ENCODE data around the gene PTPRK. TPM values are rescaled to one million over a fixed set of nuclear protein-coding genes. Genes with fewer than 3 reads are reported as not detected.

PTPRK gene
- total and polyA plus RNA-seq, 2 experiments from 2014 or later = 26.9 to 56.4 TPM

DNA sequence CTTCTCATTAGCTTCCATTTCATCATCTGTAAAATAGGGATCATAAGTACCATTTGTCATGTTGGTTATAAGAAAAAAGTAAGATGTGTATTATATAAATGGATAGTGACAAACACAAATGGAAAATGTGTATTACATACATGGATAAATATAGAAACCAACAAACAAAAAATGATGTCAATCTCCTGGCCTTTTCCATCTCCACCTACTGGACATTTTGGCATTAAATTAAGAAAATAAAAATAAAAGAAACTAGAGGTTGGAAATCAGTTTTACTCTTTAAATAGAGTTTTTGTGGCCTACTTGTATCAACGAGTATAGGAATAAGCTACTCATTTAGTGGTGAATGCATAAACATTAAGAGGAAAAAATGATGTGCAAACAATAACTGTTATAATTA, 552.0 kb downstream of the PTPRK start (continued):
- TF ChIP-seq STAT1 (IDR thresholded peaks at IDR 0.05; ENCODE audit: unreplicated experiment) = no peak
- TF ChIP-seq, protein P1, sequence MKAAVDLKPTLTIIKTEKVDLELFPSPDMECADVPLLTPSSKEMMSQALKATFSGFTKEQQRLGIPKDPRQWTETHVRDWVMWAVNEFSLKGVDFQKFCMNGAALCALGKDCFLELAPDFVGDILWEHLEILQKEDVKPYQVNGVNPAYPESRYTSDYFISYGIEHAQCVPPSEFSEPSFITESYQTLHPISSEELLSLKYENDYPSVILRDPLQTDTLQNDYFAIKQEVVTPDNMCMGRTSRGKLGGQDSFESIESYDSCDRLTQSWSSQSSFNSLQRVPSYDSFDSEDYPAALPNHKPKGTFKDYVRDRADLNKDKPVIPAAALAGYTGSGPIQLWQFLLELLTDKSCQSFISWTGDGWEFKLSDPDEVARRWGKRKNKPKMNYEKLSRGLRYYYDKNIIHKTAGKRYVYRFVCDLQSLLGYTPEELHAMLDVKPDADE (IDR thresholded peaks at IDR 0.05) = no peak

DNA sequence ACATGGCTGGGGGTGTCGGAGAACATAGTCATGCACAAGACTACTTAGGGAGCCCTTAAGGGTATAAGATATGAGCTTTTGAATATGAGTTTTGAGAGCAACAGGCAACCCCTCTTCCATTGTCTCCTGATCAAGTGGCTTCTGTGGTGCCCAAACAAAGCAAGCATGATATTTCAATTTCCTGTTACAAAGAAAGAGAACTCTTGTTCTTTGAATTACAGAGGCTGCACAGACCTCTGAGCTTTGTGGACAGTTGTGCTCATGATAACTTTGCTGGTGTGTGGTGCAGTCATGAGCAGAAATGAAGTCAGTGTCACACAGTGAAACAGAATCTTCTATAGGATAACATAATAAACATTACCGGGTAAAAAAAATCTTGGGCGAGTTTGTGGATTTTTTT, 552.7 kb downstream of the PTPRK start:
- H3K27me3 Mint-ChIP-seq (ENCODE audit: insufficient read depth, low read depth, poor library complexity) = no peaks in the 10 kb centered on the region
- no peak overlapping the region for H3K27ac Mint-ChIP-seq
- no peak overlapping the region for H3K27ac ChIP-seq (ENCODE audit: low read depth)
- H3K79me2 ChIP-seq (replicated peaks; ENCODE audit: insufficient read depth) = no peaks in the 10 kb centered on the region
- H3K4me3 Mint-ChIP-seq = no peak overlapping the region
- TF ChIP-seq, protein P2, sequence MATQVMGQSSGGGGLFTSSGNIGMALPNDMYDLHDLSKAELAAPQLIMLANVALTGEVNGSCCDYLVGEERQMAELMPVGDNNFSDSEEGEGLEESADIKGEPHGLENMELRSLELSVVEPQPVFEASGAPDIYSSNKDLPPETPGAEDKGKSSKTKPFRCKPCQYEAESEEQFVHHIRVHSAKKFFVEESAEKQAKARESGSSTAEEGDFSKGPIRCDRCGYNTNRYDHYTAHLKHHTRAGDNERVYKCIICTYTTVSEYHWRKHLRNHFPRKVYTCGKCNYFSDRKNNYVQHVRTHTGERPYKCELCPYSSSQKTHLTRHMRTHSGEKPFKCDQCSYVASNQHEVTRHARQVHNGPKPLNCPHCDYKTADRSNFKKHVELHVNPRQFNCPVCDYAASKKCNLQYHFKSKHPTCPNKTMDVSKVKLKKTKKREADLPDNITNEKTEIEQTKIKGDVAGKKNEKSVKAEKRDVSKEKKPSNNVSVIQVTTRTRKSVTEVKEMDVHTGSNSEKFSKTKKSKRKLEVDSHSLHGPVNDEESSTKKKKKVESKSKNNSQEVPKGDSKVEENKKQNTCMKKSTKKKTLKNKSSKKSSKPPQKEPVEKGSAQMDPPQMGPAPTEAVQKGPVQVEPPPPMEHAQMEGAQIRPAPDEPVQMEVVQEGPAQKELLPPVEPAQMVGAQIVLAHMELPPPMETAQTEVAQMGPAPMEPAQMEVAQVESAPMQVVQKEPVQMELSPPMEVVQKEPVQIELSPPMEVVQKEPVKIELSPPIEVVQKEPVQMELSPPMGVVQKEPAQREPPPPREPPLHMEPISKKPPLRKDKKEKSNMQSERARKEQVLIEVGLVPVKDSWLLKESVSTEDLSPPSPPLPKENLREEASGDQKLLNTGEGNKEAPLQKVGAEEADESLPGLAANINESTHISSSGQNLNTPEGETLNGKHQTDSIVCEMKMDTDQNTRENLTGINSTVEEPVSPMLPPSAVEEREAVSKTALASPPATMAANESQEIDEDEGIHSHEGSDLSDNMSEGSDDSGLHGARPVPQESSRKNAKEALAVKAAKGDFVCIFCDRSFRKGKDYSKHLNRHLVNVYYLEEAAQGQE (IDR thresholded peaks at IDR 0.05; ENCODE audit: unreplicated experiment) = no peak
- TF ChIP-seq, protein P3, sequence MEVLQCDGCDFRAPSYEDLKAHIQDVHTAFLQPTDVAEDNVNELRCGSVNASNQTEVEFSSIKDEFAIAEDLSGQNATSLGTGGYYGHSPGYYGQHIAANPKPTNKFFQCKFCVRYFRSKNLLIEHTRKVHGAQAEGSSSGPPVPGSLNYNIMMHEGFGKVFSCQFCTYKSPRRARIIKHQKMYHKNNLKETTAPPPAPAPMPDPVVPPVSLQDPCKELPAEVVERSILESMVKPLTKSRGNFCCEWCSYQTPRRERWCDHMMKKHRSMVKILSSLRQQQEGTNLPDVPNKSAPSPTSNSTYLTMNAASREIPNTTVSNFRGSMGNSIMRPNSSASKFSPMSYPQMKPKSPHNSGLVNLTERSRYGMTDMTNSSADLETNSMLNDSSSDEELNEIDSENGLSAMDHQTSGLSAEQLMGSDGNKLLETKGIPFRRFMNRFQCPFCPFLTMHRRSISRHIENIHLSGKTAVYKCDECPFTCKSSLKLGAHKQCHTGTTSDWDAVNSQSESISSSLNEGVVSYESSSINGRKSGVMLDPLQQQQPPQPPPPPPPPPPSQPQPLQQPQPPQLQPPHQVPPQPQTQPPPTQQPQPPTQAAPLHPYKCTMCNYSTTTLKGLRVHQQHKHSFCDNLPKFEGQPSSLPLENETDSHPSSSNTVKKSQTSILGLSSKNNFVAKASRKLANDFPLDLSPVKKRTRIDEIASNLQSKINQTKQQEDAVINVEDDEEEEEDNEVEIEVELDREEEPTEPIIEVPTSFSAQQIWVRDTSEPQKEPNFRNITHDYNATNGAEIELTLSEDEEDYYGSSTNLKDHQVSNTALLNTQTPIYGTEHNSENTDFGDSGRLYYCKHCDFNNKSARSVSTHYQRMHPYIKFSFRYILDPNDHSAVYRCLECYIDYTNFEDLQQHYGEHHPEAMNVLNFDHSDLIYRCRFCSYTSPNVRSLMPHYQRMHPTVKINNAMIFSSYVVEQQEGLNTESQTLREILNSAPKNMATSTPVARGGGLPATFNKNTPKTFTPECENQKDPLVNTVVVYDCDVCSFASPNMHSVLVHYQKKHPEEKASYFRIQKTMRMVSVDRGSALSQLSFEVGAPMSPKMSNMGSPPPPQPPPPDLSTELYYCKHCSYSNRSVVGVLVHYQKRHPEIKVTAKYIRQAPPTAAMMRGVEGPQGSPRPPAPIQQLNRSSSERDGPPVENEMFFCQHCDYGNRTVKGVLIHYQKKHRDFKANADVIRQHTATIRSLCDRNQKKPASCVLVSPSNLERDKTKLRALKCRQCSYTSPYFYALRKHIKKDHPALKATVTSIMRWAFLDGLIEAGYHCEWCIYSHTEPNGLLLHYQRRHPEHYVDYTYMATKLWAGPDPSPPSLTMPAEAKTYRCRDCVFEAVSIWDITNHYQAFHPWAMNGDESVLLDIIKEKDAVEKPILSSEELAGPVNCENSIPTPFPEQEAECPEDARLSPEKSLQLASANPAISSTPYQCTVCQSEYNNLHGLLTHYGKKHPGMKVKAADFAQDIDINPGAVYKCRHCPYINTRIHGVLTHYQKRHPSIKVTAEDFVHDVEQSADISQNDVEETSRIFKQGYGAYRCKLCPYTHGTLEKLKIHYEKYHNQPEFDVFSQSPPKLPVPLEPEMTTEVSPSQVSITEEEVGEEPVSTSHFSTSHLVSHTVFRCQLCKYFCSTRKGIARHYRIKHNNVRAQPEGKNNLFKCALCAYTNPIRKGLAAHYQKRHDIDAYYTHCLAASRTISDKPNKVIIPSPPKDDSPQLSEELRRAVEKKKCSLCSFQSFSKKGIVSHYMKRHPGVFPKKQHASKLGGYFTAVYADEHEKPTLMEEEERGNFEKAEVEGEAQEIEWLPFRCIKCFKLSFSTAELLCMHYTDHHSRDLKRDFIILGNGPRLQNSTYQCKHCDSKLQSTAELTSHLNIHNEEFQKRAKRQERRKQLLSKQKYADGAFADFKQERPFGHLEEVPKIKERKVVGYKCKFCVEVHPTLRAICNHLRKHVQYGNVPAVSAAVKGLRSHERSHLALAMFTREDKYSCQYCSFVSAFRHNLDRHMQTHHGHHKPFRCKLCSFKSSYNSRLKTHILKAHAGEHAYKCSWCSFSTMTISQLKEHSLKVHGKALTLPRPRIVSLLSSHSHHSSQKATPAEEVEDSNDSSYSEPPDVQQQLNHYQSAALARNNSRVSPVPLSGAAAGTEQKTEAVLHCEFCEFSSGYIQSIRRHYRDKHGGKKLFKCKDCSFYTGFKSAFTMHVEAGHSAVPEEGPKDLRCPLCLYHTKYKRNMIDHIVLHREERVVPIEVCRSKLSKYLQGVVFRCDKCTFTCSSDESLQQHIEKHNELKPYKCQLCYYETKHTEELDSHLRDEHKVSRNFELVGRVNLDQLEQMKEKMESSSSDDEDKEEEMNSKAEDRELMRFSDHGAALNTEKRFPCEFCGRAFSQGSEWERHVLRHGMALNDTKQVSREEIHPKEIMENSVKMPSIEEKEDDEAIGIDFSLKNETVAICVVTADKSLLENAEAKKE (CRISPR knock-in tag; IDR thresholded peaks at IDR 0.05) = no peak
- TF ChIP-seq ZNF114 (CRISPR knock-in tag; IDR thresholded peaks at IDR 0.05) (no peak), ZNF331 (CRISPR knock-in tag; IDR thresholded peaks at IDR 0.05; ENCODE audit: low read depth) (no peak), EZH2phosphoT487 (IDR thresholded peaks at IDR 0.05; ENCODE audit: unreplicated experiment) (no peak), CREB1 (CRISPR knock-in tag; IDR thresholded peaks at IDR 0.05; ENCODE audit: low read depth) (no peak), JUNB (IDR thresholded peaks at IDR 0.05; ENCODE audit: unreplicated experiment) (no peak), POLR2AphosphoS5 (IDR thresholded peaks at IDR 0.05; ENCODE audit: low read depth) (no peak)
- H3K9me2 ChIP-seq (ENCODE audit: insufficient read depth) = no peaks in the 10 kb centered on the region
- H3F3A ChIP-seq (replicated peaks; ENCODE audit: low read depth) = no peaks in the 10 kb centered on the region
- H3K36me3 Mint-ChIP-seq (ENCODE audit: low read depth) = peaks cover 4% of the 10 kb centered on the region; the same call in 2 of the 3 replicates
- no peaks in the 10 kb centered on the region for H3K9me3 Mint-ChIP-seq
- ATAC-seq = no peak
- no peaks in the 10 kb centered on the region for H4K20me1 ChIP-seq (replicated peaks; ENCODE audit: insufficient read depth)
- H3K27me3 ChIP-seq (ENCODE audit: insufficient read depth) = no peaks in the 10 kb centered on the region
- H3K36me3 ChIP-seq (ENCODE audit: insufficient read depth) = peaks cover 4% of the 10 kb centered on the region; the same call in 1 of the 2 replicates
- peaks cover 2% of the 10 kb centered on the region; the same call in 1 of the 3 replicates for H3K4me1 Mint-ChIP-seq
- DNase-seq (ENCODE audit: low spot score) = no peak
- H2AFZ ChIP-seq = no peak overlapping the region
- H3K4me3 ChIP-seq = no peak overlapping the region
- H3K4me2 ChIP-seq = no peak overlapping the region
- H3K4me1 ChIP-seq (ENCODE audit: insufficient read depth) = no peaks in the 10 kb centered on the region
